Stomach (tissue), 4 donors: Measurements from ENCODE around the gene ADGRG2.

Source experiments
- EP300 ChIP-seq: sonication (generic); formaldehyde crosslinking; IDR thresholded peaks from one replicate; pipeline ENCODE4 v1.6.1; 2017; ENCODE audit warnings: antibody characterized with exemption
- POLR2A ChIP-seq, 4 donors: fragments of 450-650 bp; IDR thresholded peaks; one replicate each; pipeline ENCODE4 v1.6.1; 2016; ENCODE audit warnings: antibody characterized with exemption in 4 of 4, control low read depth in 2 of 4, mild to moderate bottlenecking in 1 of 4, moderate library complexity in 1 of 4
- TF ChIP-seq, protein P1 (sequence below), 7 experiments: fragments of 450-650 bp in 4 of 7; fragments of 200-600 bp in 3 of 7; sonication (generic) in 3 of 7; IDR thresholded peaks; one replicate each; pipeline ENCODE4 v1.5.1; 2016 to 2019; ENCODE audit warnings: antibody characterized with exemption in 7 of 7, control low read depth in 2 of 7, mild to moderate bottlenecking in 1 of 7

DNA sequence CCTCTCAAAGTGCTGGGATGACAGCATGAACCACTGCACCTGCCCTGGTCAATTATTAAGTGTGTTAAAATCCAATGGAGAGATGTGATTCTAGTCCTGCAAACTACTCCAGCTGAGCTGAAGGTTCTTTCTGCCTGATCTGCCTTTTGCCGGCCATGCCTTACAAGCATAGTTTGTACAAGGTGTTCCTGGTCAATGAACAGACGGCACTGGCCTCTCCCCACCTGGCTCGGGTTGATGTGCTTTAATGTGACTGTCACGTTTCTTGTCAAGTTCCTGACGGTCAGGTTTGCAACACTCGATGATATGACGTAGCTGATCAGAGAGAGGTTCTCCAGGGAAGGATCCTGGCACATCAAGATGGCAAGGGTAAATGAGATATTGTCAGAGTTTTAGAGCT lies 115.3 kb downstream of the ADGRG2 start:
- no peak for TF ChIP-seq POLR2A (IDR thresholded peaks at IDR 0.05)
- TF ChIP-seq, protein P1, sequence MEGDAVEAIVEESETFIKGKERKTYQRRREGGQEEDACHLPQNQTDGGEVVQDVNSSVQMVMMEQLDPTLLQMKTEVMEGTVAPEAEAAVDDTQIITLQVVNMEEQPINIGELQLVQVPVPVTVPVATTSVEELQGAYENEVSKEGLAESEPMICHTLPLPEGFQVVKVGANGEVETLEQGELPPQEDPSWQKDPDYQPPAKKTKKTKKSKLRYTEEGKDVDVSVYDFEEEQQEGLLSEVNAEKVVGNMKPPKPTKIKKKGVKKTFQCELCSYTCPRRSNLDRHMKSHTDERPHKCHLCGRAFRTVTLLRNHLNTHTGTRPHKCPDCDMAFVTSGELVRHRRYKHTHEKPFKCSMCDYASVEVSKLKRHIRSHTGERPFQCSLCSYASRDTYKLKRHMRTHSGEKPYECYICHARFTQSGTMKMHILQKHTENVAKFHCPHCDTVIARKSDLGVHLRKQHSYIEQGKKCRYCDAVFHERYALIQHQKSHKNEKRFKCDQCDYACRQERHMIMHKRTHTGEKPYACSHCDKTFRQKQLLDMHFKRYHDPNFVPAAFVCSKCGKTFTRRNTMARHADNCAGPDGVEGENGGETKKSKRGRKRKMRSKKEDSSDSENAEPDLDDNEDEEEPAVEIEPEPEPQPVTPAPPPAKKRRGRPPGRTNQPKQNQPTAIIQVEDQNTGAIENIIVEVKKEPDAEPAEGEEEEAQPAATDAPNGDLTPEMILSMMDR (IDR thresholded peaks at IDR 0.05): no peak
- TF ChIP-seq EP300: no peak
